Stimulated activated CD4-positive, alpha-beta T cell treated with anti-CD3 and anti-CD28 coated beads, Interleukin-1b, Interleukin-23, amount 100 ng/mL, for 1 hour (primary cell): ENCODE data around the gene CARD9.
A peak's percentile ranks its signal among the peaks of the same experiment; 100 is the strongest.

Source experiments
- DNase-seq, 2 donors: peaks; one replicate each; pipeline ENCODE4 v3.0.0-alpha.2; 2020; ENCODE audit warnings: low read depth in 2 of 2

The CARD9 gene

DNA sequence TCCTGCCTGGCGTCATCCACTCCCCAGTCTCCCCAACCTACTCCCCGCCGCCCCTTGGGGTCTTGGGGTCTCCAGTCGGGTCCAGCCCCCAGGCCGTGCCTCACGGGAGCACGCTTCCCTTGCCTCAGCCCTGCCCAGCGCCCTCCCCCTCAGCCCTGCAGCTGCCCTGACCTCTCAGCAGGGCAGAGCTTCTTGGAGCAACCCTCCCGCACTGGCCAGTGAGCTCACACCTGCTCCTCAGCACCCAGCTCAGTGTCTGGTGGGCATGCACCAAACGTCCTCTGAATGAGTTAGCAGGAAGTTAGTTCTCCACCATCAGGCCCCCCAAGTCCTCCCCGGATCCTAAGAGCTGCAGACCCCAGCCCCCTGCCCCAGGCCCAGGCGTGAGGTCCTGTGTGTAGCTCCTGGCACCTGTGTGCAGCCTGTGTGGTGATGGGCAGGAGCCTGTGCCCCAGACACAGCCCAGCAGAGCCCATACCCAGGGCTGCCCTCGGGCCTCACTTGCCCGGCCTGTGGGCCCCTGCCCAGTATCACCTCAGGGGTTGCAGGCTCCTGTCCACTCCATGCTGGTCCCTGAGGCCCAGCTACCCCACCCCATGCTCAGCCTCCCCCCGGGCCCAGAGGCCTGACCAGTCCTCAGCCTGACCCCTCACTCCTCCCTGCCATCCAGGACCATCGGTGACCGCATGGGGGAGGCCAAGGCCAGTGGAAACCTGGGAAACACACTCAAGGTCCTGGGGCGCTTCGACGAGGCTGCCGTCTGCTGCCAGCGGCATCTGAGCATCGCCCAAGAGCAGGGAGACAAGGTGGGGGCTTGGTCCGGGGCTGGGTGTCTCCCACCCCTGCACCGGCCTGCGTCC is 37.9 kb downstream of the CARD9 start:
- no peak for DNase-seq

DNA sequence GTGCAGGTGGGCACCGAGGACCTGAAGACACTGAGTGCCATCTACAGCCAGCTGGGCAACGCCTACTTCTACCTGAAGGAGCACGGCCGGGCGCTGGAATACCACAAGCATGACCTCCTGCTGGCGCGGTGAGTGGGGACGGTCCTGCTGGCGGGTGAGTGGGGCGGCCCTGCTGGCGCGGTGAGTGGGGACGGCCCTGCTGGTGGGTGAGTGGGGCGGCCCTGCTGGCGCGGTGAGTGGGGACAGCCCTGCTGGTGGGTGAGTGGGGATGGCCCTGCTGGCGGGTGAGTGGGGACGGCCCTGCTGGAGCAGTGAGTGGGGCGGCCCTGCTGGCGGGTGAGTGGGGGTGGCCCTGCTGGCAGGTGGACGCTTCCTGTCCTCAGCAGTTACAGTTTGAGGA is 38.9 kb downstream of the CARD9 start:
- no peak for DNase-seq

DNA sequence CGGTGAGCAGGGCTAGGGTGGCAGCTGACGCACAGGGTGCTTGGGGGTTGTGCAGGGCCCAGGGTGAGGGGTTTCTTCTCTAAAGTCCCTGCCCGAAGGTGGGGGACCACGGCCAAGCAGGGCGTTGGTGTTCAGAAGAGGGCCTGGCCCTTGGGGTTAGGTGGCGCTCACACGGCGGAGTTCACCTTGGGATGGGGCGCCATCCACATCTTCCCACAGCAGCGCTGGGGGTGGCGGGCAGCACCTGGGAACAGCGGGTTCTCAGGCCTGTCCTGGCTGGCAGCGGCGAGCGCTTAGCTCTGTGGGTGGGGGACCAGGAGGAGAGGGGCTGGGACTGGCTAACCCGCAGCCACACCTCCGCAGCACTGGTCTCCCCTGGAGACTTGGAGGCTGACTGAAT is 40.0 kb downstream of the CARD9 start:
- DNase-seq, result no peak

DNA sequence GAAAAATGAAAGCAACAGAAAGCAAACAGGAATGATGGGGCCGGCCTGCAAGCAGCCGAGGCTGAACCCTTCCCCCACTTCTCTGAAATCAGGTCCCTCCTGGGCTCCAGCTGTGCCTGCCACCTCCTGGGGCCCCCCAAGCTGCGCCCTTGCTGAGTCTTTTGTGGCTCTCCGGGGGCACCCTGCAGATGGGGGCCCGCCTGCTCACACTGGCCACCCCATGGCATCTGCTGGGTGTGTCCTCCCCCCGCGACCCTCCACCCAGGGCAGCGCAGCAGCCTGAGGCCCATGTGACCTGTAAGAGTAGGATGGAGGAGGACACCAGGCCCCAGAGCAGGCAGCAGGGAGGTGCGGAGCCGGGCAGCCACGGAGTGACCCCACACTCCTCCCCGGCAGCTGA is 40.4 kb downstream of the CARD9 start:
- DNase-seq, result no peak

DNA sequence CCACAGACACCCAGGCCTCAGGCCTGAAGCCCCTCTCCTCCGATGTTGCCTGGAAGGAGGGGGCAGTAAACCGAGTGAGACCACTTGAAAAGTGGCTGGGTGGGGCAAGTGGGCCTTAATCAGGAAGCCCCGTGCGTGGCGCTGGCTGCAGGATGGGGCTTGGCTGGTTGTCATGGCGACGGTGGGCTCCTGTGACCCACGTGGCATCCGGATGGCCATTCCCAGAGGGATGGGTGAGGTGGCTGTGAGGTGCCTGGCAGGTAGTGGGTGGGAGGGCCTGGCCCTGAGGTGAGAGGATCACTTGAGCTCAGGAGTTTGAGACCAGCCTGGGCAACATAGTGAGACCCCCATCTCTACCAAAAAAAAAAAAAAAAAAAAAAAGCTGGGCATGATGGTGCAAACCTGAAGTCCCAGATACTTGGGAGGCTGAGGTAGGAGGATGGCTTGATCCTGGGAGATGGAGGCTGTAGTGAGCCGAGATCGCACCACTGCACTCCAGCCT is 40.9 kb downstream of the CARD9 start:
- no peak for DNase-seq

DNA sequence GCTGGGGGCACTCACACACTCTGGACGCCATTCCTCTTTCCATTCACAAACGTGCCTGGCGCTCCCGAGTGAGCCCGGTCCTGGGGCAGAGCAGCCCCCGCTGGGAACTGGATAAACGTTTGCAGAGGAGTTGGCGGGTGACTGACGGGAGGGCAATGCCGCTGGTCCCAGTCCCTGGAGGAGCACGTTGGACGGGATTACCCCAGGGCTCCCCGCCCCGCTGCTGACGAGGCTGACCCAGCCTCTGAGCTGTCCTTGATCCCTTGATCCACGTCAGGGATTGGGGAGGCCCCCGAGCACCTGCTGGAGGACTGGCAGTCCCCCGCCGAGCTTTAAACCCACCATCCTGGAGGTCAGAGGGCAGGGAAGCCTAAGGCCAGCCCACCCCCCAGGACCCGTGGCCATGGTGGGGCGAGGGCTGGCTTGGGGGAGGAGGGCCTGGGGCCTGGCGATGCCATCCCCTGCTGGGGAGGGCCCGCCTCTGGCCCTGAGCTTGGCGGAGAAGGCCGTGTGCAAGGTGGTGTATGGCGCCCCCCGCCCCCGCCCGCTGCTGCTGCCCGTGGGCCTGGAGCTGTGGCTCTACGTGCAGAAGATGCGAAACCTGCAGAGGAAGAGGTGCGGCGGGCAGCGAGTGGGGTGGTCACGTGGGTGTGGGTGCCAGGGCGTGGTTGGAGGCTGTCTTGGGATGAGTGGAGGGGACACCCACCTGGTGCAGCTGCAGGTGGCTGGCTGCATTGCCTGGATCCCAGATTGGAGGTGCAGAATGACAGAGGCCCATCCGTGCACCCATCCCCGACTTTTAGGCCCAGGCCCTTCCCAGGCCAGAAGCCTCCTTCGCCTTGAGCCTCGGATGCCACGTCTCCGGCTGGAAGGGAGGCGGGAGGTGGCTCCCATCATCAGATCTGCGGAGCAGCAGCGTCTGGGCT is 41.6 kb downstream of the CARD9 start:
- no peak for DNase-seq

DNA sequence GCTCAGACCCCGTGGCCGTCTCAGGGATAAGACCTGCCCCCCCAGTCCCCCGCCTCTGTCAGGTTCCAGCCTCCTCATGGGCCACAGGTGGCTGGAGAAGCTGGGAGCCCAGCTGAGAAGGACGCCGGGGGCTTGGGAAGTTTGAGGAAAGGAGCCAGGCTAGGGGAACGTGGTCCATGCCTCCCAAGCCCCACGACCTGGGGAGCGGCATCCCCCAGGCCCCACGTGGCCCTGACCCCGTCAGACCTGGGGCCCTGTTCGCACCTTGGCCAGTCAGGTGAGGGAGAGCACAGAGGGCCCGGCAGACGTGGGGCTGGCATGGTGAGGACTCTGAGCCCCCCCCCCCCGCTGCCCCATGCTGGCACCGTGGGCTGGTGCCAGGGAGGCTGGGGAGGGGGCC is 42.4 kb downstream of the CARD9 start:
- DNase-seq, result no peak

DNA sequence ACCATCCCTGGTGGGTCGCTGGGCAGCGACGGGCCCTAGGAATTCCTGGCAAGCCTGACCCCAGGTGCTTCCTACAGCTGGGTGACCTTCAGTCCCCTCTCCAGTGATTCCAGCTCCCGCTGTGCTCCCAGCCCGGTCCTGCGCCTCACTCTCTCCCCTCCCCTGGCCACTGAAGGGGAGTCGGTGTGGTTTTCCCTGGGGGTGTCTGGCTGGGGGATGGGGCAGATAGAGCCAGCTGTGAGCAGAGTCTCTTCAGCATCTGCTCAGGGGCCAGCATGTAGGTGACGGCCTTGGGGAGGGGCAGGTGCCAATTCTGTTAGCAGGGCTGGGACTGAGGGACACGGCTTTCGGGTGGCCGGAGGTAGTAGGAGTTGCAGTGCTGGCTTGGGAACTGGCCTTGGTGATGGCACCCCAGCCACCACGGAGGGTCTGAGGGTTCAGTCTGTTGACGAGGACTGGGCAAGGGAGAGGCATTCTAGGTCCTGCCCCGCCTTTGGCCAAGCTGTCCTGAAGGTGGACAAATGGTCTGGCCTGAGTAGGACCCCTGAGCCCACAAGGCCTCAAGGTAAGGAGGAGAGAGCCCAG is 43.0 kb downstream of the CARD9 start:
- DNase-seq, result no peak

DNA sequence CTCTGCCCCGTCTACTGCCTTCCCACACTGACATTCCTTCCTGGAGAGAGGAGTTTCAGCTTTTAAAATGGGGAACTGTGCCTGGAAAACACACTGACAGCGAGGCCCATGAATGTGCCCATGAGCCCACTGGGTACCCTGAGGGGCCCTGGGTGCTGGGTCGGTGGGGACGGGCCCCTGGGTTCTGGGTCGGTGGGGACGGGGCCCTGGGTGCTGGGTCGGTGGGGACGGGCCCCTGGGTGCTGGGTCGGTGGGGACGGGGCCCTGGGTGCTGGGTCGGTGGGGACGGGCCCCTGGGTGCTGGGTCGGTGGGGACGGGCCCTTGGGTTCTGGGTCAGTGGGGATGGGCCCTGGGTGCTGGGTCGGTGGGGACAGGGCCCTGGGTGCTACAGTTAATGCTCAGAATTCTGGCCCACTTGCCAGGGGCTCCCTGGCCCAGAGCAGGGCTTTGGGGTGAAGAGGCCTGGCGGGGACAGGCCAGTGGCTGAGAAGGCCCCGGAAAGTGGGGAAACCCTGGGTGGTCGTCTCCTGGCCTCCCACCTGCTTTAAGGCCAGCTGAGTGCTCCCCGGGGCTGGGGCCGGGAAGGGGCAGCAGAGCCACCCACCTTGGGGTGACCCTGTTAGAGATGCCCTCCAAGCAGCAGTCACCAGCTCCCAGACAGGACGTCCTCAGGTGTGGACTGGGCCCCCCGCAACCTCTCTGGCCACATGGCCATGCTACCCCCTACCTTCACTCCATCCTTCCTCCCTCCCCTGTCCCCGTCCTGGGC is 43.6 kb downstream of the CARD9 start:
- DNase-seq, result no peak

DNA sequence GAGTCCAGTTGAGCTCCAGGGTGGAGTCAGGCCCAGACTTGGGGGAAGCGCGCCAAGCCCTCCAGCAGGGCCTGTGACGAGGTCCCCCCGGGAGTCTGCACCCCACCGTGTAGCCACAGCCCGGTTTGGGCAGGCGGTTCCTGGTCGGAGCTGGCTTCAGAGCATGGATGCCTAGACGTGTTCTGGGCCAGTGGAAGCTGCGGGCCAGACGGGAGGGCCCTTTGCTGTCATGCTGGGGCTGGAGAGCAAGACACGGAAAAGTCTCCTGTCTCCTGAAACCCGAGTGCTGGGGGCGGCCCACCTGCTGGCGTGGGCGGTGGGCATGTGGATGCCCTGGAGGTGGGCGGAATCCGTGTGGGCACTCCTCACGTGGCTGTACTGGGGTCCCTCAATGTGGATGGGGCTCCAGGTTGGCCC is 44.2 kb downstream of the CARD9 start:
- DNase-seq, result no peak

DNA sequence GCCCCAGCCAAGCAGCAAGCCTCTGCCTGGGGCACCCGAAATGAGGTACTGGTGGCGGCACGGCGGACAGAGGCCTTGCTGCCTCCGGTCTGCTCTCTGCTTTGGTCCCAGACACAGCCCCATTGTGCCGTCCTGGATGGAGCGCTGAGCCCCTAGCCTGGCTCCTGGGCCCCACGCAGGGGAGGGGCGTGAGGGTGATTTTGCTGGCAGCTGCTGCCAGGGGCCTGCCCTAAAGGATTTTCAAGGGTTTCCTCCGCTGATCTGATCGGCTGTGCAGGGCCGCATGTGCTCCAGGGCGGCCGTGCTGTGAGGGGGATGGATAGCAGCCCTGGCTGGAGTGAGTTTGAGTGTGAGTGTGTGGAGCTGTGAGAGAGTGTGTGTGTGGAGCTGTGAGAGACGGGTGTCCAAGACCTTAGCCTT is 44.8 kb downstream of the CARD9 start:
- no peak for DNase-seq

DNA sequence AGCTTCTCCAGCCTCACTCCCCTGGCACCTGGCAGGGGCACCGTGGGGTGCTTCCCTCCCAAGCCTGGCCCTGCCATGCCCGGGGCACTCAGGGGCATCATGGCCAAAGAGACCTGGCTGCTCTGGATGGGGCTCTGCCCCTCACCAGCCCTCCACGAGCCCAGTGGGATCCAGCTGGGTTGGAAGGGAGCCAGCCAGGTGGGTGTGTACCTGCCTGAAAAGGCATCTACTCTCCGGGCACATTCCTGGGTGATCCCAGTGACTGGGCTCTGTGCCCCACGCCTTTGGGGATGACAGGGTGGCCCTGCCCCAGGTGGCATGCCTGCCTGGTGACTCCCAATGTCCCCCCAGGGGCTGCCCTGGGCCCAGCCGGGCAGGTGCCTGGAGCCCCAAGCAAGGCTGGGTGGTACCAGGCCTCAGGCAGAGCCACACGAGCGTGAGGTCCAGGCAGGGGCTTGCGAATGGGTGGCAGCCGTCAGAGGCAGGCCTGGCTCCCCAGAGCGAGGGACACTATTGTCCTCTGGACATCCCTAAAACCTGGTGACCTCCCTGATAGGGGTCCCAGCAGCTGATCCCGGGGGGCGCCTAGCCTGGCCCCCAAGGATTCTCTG is 45.4 kb downstream of the CARD9 start:
- no peak for DNase-seq

DNA sequence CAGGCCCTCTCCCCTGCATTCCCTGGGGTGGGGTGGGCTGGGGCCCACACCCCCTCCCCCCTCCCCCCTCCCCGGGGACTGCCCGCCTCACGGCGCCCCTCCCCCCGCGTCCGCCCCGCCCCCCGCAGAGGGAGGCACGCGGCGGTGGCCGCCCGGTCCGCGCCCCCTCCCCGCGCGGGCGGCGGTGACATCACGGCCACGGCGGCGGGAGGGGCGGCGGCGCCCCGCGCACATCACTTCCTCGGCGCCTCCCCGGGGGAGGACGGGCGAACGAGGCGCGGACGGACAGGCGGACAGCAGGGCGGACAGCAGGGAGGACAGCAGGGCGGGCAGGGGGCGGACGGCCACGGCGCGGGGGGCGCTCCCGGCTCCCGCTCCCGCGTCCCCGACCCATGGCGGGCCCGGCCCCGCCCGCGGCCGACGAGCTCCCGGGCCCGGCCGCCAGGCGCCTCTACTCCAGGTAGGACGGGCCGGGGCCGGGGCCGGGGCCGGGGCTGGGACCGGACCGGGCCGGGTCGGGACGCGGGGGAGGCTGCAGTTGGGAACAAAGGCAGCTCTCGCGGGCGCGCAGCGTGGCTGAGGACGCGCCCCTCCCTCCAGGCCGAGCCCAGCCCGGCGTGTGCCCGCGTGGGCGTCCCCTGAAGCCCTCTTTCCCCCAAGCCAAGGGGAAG is 46.0 kb downstream of the CARD9 start, which contains the start of gene GPSM1:
Gene GPSM1 (plus strand): TSS at position 236 of the 671 bp plus-strand sequence. CDS start 157 bp downstream, at position 393.
- peak in 1 of 2 donors; percentile 27 for DNase-seq

DNA sequence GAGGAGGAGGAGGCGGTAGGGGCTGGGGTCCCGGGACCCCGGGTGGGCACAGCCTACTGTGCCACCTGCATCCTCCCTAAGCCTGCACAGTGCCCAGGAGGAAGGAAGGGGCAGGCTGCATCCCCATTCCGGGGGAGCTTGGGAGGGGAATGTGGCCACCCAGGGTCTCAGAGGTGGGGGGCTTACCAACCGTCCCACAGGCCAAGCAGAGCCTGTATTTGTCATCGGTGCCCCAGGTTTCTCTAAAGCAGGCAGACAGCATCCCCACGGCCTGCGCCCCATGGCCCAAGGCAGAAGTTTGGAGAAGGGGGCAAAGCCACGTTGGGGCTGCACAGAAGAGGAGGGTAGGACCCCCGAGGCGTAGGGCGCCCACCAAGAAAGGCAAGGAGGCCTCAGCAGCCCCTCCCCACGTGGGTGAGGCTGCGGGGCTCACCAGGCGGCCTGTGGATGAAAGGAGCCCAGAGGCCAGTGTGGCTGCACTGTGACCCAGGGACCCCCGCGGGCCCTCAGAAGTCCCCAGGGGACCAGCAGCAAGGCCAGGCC is 46.6 kb downstream of the CARD9 start:
- DNase-seq, result no peak

DNA sequence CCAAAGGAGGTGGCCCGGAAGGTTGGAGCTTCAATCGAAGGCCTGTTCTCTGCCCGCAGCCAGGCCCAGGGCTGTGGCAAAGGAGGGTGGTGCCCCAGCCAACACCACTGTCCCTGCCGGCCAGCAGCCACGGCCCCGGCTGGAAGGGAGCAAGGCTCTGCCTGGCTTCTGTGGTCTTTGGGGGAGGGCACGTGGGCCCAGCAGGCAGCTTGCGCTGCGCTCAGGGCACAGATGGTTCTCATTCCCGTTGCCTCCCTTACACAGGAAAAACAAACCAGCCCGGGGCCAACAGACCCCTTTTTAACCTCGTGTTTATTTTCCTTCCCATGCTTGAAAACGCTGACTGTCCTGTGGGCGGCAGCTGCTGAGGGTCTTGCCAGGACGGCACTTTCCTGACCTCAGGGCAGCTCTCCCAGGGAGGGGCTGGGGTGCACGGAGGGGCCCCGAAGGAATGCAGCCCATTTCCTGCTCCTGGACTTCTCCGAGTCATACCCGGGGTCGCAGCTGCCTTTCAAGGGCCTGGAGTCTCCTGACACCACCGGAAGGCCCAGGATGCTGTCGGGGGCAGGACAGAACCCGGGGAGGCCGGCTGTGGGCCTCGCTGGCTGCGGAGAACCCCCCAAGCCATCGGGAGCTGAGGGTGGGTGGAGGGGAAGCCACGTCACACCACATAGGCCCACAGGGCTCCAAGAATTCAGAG is 47.3 kb downstream of the CARD9 start:
- DNase-seq, result no peak

DNA sequence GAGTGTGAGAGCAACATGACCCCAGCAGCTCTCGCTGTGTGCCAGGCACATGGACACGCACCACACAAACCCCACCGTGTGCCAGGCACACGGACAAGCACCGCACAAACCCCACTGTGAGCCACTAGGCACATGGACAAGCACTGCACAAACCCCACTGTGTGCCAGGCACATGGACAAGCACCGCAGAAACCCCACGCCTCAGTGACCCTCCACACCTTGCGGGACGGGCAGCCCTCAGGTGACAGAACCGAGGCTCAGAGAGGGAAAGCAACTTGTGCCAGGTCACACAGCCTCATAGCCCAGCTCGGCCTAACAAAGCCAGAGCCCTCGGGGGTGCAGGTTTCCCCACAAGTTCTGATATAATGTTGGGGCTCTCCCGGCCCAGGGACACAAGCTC is 48.1 kb downstream of the CARD9 start:
- no peak for DNase-seq

DNA sequence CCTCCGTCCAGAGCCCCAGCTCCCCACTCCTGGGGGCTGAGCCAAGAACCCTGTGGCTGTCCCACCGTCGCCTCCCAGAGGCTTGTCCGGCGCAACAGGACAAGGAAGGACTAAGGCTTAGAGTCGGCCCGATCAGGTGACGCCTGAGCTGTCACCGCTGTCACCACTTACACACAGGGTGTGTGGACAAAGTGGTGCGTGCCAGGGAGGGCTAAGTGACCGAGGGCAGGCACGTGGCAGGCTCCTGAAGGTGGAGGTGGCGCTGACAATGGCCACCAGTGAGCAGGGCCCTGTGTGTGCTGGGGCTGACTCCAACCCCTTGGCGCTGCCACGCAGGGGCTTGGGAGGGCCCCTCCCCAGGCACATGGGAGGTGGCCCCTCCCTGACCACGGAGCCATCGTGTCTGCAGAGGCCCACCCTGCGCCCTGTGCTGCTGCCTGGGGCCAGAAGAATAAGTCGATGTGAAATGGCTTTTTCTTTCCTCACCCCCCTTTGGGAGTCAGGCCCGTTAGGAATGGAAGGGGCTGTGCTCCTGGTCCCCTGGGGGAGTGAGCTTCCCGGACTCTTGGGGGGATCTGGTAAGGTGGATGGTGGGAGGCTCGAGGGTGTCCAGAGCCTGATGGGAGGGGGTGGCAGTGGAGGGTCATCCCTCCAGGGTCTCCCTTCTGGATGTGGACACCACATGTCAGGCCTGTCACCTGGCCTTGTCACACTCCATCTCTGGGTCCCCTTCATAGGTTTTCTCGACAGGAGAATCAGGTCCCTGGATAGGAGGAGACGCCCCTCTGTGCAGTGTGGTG is 48.8 kb downstream of the CARD9 start:
- DNase-seq, result no peak

DNA sequence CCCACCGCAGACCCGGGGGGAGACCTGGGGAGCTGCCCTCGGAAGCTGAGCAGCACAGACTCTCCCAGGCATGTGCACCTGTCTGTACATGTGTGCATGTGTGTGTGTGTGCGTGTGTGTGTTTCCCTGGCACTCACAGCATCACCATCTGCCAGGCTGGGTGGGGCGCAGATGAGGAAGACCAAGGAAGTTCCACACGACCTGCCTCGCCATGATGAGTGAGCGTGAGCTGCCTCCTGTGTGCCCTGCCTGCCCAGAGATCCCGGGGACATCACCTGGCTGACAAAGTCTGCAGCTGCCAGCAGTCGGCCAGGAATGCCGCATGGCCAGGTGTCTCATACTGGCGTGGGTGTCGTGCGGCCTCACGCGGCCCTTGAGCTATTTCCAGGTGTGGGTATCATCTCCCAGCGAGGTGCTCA is 50.1 kb downstream of the CARD9 start:
- DNase-seq, result no peak
